Superior temporal gyrus (tissue), 1 donor: ENCODE results near the gene PCYT2.
A peak's percentile ranks its signal among the peaks of the same experiment; 100 is the strongest.

ENCODE experiments used
- DNase-seq: peaks from one replicate; pipeline ENCODE4 v3.0.0-alpha.2; 2016; ENCODE audit errors: extremely low spot score

Gene PCYT2

GRCh38 chr17:81901167-81902022 lies 9.8 kb downstream of the PCYT2 start:
- no peak for DNase-seq

GRCh38 chr17:81900181-81900820 lies 10.9 kb downstream of the PCYT2 start:
- DNase-seq, result no peak

- no peak for DNase-seq
Observed at GRCh38 chr17:81899514-81900166, 11.6 kb downstream of the PCYT2 start.

- DNase-seq, result no peak
Observed at GRCh38 chr17:81898885-81899284, 12.3 kb downstream of the PCYT2 start.

GRCh38 chr17:81898029-81898866 lies 13.0 kb downstream of the PCYT2 start:
- peak; percentile 50 for DNase-seq

GRCh38 chr17:81895400-81895799 lies 15.8 kb downstream of the PCYT2 start:
- DNase-seq, result no peak

- DNase-seq, result no peak
Observed at GRCh38 chr17:81891303-81891552, 20.0 kb downstream of the PCYT2 start.

GRCh38 chr17:81890447-81891302 lies 20.5 kb downstream of the PCYT2 start:
- DNase-seq, result no peak

GRCh38 chr17:81889602-81890001 lies 21.6 kb downstream of the PCYT2 start:
- no peak for DNase-seq

GRCh38 chr17:81888988-81889595 lies 22.1 kb downstream of the PCYT2 start:
- no peak for DNase-seq

- no peak for DNase-seq
Observed at GRCh38 chr17:81888105-81888987, 22.9 kb downstream of the PCYT2 start.

- no peak for DNase-seq
Observed at GRCh38 chr17:81885869-81886548, 25.2 kb downstream of the PCYT2 start.

GRCh38 chr17:81885454-81885853 lies 25.7 kb downstream of the PCYT2 start:
- DNase-seq, result no peak

GRCh38 chr17:81884968-81885367 lies 26.2 kb downstream of the PCYT2 start:
- no peak for DNase-seq

- DNase-seq, result no peak
Observed at GRCh38 chr17:81884520-81884919, 26.7 kb downstream of the PCYT2 start.

- no peak for DNase-seq
Observed at GRCh38 chr17:81879121-81879520, 32.1 kb downstream of the PCYT2 start.

GRCh38 chr17:81878294-81878693 lies 32.9 kb downstream of the PCYT2 start:
- no peak for DNase-seq

GRCh38 chr17:81877569-81877968 lies 33.6 kb downstream of the PCYT2 start:
- no peak for DNase-seq
